Kidney (tissue), 14 donors: ENCODE results near the gene KLK15. TPM values are rescaled to one million over a fixed set of nuclear protein-coding genes. Genes with fewer than 3 reads are reported as not detected.

Experiments
- DNase-seq, 5 donors: peaks; one replicate each; pipeline ENCODE4 v3.0.0-alpha.2; 2013 to 2020
- FAIRE-seq: peaks from 2 replicates; lab custom pipeline; 2012; peaks lifted over from hg19 to GRCh38; lab: Jason Lieb, UNC
- H3K27ac ChIP-seq, 2 donors: one replicate each; pipeline ENCODE4 v1.7.0; 2013; ENCODE audit warnings: low read depth in 2 of 2, low read length in 2 of 2, inconsistent platforms in 1 of 2
- H3K27me3 ChIP-seq: one replicate; pipeline ENCODE4 v1.7.1; 2013; ENCODE audit warnings: low read length, inconsistent platforms; ENCODE audit not compliant: control insufficient read depth, insufficient read depth
- H3K36me3 ChIP-seq, 3 donors: one replicate each; pipeline versions ENCODE4 v1.7.0 to v1.7.1; 2013; ENCODE audit warnings: low read length in 3 of 3, control low read depth in 1 of 3, inconsistent platforms in 1 of 3; ENCODE audit not compliant: insufficient read depth in 3 of 3, control insufficient read depth in 2 of 3
- H3K4me1 ChIP-seq, 3 donors: one replicate each; pipeline versions ENCODE4 v1.7.0 to v1.7.1; 2013; ENCODE audit warnings: low read length in 3 of 3, inconsistent platforms in 1 of 3, low read depth in 1 of 3; ENCODE audit not compliant: control insufficient read depth in 2 of 3, insufficient read depth in 2 of 3
- H3K4me3 ChIP-seq, 3 donors: one replicate each; pipeline versions ENCODE4 v1.7.0 to v1.8.1; 2013; ENCODE audit warnings: low read length in 3 of 3, control low read depth in 1 of 3, inconsistent platforms in 1 of 3
- H3K9ac ChIP-seq, 3 donors: one replicate each; pipeline versions ENCODE4 v1.7.0 to v1.7.1; 2013; ENCODE audit warnings: low read length in 3 of 3, control low read depth in 1 of 3, inconsistent platforms in 1 of 3
- H3K9me3 ChIP-seq, 3 donors: one replicate each; pipeline versions ENCODE4 v1.7.0 to v1.7.1; 2013; ENCODE audit warnings: low read length in 3 of 3, control low read depth in 1 of 3, inconsistent platforms in 1 of 3; ENCODE audit not compliant: control insufficient read depth in 2 of 3, insufficient read depth in 1 of 3
- CTCF ChIP-seq: IDR thresholded peaks from 3 replicates; pipeline ENCODE4 v1.5.1; 2012; ENCODE audit warnings: mild to moderate bottlenecking, moderate library complexity, borderline replicate concordance; ENCODE audit not compliant: insufficient read depth; ENCODE audit errors: extremely low read depth
- intact Hi-C: fragments of 100-400 bp; cut with DNase I; formaldehyde crosslinking; loops from one replicate; pipeline ENCODE4 v1.11.1; 2022
- polyA plus RNA-seq: library from polyadenylated mRNA; stranded (reverse); fragments of 350-450 nt; fragmentation: Illumina TruSeq; extraction: RNeasy Lipid Tissue Mini Kit (QIAGEN cat#74804); gene quantifications from one replicate; pipeline ENCODE4 v1.2.3, GENCODE V29; 2014; ENCODE audit warnings: low read depth, low replicate concordance; ENCODE audit not compliant: insufficient read depth
- total RNA-seq: library from RNA; stranded (reverse); fragmentation: NEBNext Ultra II Directional; extraction: Animal tissue kit (Norgen Biotek cat#: 25700); gene quantifications from one replicate; pipeline ENCODE4 v1.2.1, GENCODE V29; 2021
- donor health status: control.
- donor health status: control.
- donor health status: control.
- donor health status: control.
- donor health status: control.
- donor health status: DM: yes; HTN: yes; CAD: no.
- donor health status: Normal renal cell carcinoma (clear cell type).

KLK15 gene
- total and polyA plus RNA-seq, 2 donors from 2014 or later, result 2.7 TPM; not detected in 1

- Histone ChIP-seq H3K27ac (no peak overlapping the region), H3K27me3 (no peaks in the 10 kb centered on the region), H3K4me1 (peaks cover 0 to 3% (median 0%) of the 10 kb centered on the region in 3 donors), H3K36me3 (peaks cover 0 to 10% (median 6%) of the 10 kb centered on the region in 3 donors), H3K9me3 (no peaks in the 10 kb centered on the region), H3K9ac (no peak overlapping the region), H3K4me3 (no peak overlapping the region)
- FAIRE-seq (no peak), DNase-seq (no peak)
- intact Hi-C loops, result no loop called here
- no peak for TF ChIP-seq CTCF
These were observed 39.8 kb downstream of the KLK15 start for GRCh38 chr19:50793558-50794065.

- no peaks in the 10 kb centered on the region for H3K9me3 ChIP-seq
- H3K9ac ChIP-seq, result no peak overlapping the region
- TF ChIP-seq CTCF, result no peak
- H3K4me3 ChIP-seq, result no peak overlapping the region
- DNase-seq, result no peak
- H3K4me1 ChIP-seq, result peaks cover 0 to 3% (median 0%) of the 10 kb centered on the region in 3 donors
- H3K36me3 ChIP-seq, result no peaks in the 10 kb centered on the region
- FAIRE-seq, result no peak
- intact Hi-C loops, result no loop called here
- H3K27ac ChIP-seq, result no peak overlapping the region
- H3K27me3 ChIP-seq, result no peaks in the 10 kb centered on the region
These were observed 40.8 kb downstream of the KLK15 start for GRCh38 chr19:50792272-50793250.

DNA sequence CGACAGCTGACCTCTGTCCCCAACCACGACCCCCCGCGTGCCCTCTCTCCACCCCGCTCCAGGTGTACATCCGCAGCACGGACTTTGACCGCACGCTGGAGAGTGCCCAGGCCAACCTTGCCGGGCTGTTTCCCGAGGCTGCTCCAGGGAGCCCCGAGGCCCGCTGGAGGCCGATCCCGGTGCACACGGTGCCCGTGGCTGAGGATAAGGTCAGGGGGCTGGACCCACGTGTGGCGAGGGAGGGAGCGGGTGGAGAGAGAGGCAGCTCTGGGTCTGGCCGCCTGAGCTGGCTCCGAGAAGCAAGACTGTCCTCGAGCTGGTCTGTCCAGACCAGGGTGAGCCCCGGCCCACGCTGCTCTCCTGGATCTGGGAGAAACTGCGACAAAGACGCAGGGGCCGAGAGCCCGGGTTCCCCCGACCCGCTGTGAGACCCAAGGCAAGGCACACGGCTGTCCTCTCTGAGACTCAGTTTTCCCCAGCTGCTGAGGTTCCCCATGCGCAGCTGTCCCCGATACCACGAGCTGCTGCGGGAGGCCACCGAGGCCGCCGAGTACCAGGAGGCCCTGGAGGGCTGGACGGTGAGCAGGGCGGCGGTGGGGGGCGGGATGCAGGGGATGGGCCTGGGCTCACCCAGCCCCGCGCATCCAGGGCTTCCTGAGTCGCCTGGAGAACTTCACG is 41.6 kb downstream of the KLK15 start:
- H3K27ac ChIP-seq, result no peak overlapping the region
- no peak overlapping the region for H3K9ac ChIP-seq
- FAIRE-seq (no peak), DNase-seq (no peak)
- no peaks in the 10 kb centered on the region for H3K27me3 ChIP-seq
- H3K9me3 ChIP-seq, result no peaks in the 10 kb centered on the region
- no peak for TF ChIP-seq CTCF
- no peak overlapping the region for H3K4me3 ChIP-seq
- peaks cover 0 to 3% (median 0%) of the 10 kb centered on the region in 3 donors for H3K4me1 ChIP-seq
- intact Hi-C loops, result no loop called here
- H3K36me3 ChIP-seq, result no peaks in the 10 kb centered on the region
